Measurements from ENCODE around the gene KRTAP1-5.
"Not testable (repeated sequence)": the region's sequence is repeated elsewhere in the genome, so short reads cannot be mapped to it uniquely, and the experiment has no call there.

The KRTAP1-5 gene

DNA sequence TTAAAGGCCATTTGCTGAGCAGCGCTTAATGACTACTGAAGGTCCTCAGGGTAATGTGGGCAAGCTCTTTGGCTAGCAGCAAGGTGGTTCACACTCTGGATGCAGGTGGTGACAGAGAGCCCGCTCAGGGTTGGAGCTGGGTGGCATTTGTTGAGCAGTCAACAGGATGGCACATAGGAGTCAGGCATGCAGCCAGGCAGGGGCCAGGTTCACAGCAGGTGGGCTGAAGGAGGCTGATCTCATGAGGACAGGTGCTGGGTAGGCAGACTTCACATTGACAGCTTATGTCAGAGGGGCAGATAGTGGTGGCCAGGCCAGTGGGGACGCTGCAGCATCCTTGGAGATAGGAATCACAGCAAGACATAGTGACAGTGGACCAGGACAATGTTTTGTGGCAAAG lies 22.6 kb downstream of the KRTAP1-5 start:
- no peak for DNase-seq (ENCODE audit: low read depth)

DNA sequence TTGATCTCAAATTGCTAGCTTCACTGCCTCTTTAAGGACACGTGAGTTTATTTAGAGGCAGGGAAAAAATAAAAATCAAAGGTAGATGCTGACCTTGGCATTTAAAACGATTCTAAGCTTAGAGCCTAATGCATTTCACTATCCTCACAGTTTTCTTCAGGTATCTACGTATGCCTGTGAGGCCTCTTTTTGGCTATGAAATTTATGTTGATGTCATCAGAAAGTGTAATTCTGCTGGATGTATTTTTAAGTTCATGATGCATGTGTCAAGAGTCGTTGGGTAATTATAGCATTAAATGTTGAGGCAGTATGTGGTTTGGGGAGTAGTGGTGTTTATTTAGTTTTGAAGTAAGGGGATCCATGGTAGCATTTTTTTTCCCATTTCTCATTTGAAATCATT lies 23.1 kb downstream of the KRTAP1-5 start:
- DNase-seq (ENCODE audit: low read depth) = no peak

DNA sequence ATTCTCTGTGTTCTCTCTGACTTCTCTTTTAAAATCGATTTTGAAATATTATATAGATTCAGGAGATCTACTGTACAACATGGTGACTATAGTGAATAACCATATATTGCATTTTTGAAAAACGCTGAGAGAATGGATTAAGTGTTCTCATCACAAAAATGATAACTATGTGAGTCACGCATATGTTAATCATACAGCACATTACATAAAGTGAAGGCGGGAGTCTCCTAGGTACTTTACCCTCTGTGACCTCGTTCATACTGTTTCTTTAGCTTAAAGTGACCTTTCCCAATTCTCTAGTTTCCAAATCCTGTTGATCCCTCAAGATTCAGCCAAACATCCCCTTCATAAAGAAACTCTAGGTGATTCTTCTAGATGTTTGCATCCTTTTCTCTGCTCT lies 24.2 kb downstream of the KRTAP1-5 start:
- no peak for DNase-seq (ENCODE audit: low read depth)

DNA sequence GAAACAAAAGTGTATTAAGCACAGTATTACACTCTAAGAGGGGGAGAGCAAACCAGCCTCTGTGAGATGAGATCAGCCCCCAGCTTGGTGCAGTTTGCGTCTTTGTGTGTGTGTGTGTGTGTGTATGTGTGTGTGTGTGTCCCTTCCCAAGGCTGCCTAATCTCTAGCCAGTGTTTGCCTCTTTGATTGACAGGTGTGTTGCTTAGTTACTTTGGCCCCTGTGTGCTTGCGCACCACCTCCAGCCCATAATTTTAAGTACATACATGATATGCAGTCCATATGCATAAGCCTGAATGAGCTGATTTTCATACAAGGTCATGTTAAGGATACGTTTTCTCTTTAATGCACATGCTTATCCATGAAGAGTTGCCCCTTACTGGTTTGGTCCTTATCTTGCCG lies 25.2 kb downstream of the KRTAP1-5 start:
- DNase-seq (ENCODE audit: low read depth) = no peak

DNA sequence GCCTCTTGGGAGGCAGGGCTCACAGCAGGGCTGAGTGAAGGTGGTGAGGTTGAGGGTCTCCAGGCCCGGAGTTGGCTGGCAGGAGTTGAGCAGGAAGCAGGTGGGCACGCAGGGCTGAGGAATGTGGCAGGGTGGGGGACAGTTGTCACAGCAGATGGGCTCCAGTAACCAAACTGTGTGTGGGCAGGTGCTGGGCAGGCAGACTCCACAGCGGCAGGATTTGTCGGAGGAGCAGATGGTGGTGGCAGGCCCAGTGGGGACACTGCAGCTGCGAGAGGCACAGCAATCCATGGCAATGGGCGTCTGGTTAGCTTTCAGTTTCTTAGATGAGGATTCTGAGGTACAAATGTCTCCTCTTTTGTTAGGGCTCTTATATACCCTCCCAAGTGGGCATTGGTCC lies 27.4 kb downstream of the KRTAP1-5 start, which contains the start of gene KRTAP3-2:
Gene KRTAP3-2 (minus strand): TSS at position 344 of the 400 bp plus-strand sequence. CDS start 53 bp downstream, at position 291.
- not testable (repeated sequence) for DNase-seq (ENCODE audit: low read depth)

DNA sequence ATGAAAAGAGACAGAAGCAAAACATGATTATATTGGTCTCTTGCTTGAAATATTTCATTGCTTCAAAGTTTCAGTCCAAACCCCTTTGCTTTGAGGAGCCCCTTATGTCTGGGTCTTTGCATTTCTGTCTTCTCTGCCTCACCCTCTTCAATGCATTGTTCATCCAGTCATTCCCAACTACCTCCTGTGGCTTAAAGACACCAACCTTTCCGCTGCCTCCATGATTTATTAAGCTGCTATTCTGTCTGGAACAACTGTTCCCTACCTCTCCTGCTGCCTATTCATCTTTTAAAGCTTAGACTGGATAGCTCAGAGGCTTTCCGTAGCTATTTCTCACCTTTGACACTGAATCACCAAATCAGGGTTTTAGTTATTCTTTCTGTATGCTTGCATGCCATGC lies 29.6 kb downstream of the KRTAP1-5 start:
- no peak for DNase-seq (ENCODE audit: low read depth)

DNA sequence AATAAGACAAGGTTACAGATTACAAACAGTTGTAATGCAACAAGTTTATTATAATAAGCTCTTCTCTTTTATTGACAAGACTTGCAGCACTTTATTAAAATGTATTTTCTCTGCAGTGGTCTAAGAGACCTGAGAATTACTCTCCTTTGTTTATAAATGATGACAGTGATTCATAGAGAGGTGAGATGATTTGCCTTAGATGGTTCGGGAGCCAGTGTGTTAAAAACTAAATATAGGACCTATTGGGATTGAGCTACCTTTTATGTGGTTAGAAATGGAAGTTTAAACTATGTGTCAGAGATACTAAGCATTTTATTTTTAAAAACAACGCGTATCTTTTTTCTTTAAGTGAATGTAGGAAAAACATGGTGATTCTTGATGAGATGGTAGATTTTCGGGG lies 30.2 kb downstream of the KRTAP1-5 start:
- no peak for DNase-seq (ENCODE audit: low read depth)

DNA sequence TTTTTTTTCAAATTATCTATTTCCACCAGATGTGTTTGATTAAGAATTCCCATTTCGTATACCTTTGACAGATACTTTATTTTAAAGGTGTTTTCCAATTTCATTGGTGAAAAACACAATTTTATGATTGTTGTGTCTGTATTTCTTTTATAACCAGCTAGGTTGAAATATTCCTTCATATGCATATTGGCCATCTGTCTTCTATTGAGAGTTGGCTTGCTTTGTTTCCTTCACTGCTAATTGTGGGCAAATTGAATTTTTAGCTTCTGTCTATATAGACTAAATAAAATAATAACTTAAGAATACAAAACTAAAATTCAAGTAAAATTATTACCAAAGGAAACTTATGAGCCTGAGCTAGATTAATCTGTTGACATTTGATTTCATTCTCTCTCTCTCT lies 31.9 kb downstream of the KRTAP1-5 start:
- no peak for DNase-seq (ENCODE audit: low read depth)

DNA sequence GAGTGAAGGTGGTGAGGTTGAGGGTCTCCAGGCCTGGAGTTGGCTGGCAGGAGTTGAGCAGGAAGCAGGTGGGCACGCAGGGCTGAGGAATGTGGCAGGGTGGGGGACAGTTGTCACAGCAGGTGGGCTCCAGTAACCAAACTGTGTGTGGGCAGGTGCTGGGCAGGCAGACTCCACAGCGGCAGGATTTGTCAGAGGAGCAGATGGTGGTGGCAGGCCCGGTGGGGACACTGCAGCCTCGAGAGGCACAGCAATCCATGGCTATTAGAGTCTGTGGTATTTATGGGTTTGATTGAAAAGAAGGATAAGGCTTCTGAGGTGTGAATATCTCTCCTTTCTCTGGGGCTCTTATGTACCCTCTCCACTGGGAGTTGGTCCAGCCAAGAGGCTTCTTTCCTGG lies 33.2 kb downstream of the KRTAP1-5 start, which contains the start of gene KRTAP3-3:
Gene KRTAP3-3 (minus strand): TSS at position 326 of the 400 bp plus-strand sequence. CDS start 67 bp downstream, at position 259.
- no peak for DNase-seq (ENCODE audit: low read depth)

DNA sequence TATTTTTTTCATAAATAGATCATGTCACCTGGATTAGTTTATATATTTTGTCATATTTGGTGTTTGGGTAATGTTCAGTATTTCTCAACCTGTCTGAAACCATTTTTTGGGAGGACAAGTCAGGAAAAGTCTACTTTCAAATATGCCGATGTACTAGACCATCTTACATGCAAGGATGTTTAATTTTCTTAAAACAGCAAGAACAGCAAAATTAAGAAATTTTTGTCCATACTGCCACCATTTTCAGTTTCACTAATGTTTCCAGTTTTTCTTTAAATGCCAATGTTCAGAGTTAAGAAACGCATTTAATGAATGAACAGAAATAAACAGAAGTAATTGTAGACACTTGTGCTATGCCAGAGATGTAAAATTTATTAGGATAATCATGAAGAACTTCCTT lies 33.9 kb downstream of the KRTAP1-5 start:
- DNase-seq (ENCODE audit: low read depth) = no peak

DNA sequence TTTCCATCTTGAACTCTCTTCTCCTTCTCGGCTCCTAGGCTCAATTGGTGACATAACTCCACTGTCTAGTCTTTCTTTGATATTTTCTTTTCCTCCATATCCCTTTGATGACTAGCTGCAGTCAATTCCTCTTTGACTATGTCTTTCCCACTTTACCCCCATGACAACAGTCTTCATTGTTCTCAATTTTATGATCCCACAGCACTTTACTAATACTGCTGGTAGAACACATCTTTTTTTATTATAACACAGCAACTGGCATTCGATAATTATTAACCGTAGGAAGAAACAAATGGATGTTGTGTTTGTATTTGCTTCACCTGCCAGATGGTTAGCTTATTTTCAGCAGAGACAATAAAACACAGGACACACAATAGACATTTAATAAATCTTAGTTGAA lies 34.3 kb downstream of the KRTAP1-5 start:
- no peak for DNase-seq (ENCODE audit: low read depth)

DNA sequence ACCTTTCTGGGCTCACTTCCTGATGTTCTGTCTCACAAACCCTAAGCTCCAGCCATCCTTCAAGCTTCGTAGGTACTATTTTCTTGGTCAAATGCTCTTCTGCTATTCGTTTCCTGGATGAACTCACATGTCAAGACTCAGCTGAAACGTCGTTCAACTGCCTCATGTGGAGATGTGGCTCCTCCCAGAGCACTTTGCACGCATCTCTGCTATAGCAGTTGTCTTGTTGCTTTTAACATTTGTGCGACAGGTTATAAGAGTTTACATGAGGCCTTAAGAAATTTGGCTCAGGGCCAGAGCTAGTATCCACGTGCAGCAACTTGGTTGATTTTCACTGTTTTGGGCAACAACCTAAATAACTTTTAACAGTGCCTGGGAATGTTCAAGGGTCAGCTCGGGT lies 40.1 kb downstream of the KRTAP1-5 start:
- no peak for DNase-seq (ENCODE audit: low read depth)

DNA sequence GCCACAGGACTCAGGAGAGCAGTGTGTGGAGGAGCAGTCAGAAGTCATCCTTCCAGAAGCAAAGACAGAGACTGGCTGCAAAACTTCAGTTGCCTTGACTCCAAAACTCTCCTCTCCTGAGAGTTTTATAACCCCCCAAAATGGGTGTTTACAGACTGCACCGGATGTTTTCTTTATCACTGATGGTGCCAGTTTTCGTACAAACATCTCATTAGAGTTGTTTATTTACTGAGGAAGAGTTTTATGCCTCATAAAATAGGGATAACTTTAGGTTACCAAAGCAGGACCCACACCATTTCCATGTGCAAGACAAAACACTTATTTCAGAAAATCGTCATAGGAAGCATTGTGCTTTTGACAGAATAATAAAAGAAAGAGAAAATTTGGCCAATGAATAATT lies 42.8 kb downstream of the KRTAP1-5 start, which contains the start of gene KRT40:
Gene KRT40 (minus strand): TSS at position 101 of the 400 bp plus-strand sequence. CDS start 53 bp downstream, at position 48.
- DNase-seq (ENCODE audit: low read depth) = no peak

DNA sequence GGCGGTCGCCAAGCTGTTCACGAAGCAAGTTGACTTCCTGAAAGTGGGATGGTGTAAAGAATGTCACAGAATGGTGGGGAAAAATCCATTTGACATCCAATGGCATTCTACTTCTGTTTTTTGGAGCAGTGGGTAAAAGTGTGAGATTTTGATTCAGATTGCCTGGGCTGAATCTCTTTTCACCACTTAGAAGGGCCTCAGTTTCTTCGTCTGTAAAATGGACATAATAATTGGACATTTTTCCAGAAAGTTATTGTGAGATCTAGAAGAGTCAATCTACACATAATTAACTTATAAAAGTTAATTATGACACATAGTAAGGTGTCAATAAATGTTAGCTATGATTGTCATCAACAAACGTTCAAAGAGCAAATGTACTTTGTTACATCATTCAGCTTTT lies 45.9 kb downstream of the KRTAP1-5 start:
- no peak for DNase-seq (ENCODE audit: low read depth)

DNA sequence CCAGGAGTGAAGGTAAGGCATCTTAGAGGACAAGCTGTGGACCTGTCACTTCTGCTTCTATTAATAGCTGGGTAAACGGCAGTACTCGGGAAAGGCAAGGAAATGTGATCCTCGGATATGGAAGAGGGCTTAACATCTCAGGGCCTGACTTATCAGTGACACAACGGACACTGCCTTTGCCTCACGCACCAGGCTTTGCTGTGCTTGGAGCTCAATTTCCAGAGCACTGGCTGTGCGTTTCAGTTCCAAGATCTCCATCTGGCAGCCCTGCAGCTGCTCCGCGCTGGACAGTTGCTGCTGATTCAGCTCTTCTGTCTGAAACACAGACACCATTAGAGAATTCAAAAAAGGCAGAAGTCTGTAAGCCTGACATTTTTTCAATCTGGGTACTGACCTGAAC lies 46.4 kb downstream of the KRTAP1-5 start:
- DNase-seq (ENCODE audit: low read depth) = no peak

DNA sequence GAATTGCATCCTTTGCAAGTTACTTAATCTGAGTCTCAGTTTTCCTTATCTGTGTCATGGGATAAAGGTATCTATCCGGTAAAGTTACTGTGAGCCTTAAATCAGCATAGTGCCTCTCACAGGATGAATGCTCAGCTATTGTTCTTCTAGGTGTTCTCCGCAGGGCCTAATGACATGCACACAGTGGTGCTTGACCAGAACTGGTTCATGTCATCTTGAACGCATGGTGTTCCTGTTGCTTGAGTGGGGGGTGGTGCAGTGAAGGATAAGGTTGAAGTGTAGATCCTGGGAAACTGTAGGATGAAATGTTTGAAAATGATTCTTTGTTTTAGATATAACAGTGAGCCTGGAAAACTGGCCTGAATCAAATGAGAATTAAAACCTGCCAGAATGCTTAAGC lies 46.9 kb downstream of the KRTAP1-5 start:
- DNase-seq (ENCODE audit: low read depth) = no peak

DNA sequence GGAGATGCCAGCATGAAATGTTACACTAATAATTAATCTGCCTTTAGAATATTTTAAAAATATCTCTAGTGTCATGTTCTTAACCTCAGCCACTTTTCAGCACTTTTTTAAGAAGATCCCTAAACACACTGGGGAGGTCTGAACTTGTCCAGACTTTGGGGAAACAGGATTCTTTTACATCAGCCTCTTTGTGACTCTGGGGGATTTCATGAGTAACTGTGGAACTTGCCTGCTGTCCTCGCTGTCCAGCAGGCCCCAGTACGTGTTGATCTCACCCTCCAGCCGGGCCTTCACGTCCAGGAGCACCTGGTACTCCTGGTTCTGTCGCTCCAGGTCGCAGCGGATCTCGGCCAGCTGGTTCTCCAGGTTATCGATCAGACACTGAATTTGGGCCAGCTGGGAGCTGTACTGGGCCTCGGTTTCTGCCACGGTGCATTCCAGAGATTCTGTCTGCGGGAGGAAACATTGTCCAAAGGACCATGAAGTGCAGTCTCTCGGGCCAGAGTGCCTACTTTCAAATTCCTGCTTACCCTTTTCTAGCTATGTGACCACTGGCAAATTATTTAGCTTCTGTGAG lies 48.3 kb downstream of the KRTAP1-5 start:
- no peak for DNase-seq (ENCODE audit: low read depth)
